ENCODE data around the gene HOXD13. TPM values are rescaled to one million over a fixed set of nuclear protein-coding genes. Genes with fewer than 3 reads are reported as not detected.

HOXD13 gene
- total RNA-seq, 1 experiment from 2014 or later: 0.36 TPM

DNA sequence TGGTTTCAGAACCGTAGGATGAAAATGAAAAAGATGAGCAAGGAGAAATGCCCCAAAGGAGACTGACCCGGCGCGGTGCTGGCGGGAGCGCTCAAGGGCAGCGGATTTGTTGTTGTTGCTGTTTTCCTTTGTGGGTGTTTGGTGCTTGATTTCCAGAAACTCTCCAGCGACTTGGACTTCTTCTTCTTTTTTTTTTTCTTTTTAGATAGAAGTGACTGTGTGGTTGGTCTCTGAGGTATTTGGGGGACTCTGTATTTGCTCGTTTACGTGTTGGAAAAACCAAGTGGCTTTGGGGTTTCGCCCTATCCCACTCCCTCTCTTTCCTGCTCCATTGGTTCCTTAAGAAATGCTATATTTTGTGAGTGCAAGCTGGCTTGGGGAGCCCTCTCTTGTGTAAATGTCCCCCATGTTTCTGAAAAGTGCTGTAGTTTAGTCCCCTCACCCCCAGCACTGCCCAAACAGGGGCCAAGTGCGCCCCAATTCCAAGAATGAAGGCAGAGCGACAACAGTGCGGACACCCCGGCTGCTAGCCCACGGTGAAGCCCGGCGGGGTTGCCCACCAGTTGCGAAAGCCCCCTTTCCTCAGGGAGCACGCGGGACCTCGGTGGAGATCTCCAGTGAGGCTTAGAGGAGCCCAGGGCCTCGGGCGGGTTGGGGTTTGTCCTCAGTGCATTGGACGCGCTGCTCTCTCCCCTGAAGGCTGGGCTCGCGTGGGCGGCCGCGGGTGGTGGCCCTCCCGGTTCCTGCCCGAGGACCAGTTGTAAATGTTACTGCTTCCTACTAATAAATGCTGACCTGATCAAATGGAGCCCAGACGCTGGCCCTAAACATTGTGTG, 31.8 kb downstream of the HOXD13 start:
- intact Hi-C loops (cut with micrococcal nuclease): no loop called here
- Histone ChIP-seq H3F3A (ENCODE audit: low read length, unreplicated experiment) (no peaks in the 10 kb centered on the region), H3K27ac (ENCODE audit: low read length) (no peak overlapping the region), H4K20me1 (ENCODE audit: low read length) (no peaks in the 10 kb centered on the region), H3K9me3 (ENCODE audit: low read length) (no peaks in the 10 kb centered on the region), H3K4me2 (ENCODE audit: low read length) (no peak overlapping the region), H3K27me3 (ENCODE audit: low read length) (no peaks in the 10 kb centered on the region), H3K9ac (ENCODE audit: low read length) (no peak overlapping the region), H3K4me1 (ENCODE audit: insufficient read depth, low read length) (no peaks in the 10 kb centered on the region), H3K9me2 (replicated peaks; ENCODE audit: low read length) (no peaks in the 10 kb centered on the region), H3K36me3 (ENCODE audit: low read depth, low read length) (no peaks in the 10 kb centered on the region; the same call in 1 of the 2 replicates), H3K4me3 (ENCODE audit: low read length) (no peak overlapping the region), H2AFZ (ENCODE audit: low read length) (no peak overlapping the region), H3K79me2 (ENCODE audit: low read length) (no peaks in the 10 kb centered on the region)
- no peak for ATAC-seq
- TF ChIP-seq, protein P1, sequence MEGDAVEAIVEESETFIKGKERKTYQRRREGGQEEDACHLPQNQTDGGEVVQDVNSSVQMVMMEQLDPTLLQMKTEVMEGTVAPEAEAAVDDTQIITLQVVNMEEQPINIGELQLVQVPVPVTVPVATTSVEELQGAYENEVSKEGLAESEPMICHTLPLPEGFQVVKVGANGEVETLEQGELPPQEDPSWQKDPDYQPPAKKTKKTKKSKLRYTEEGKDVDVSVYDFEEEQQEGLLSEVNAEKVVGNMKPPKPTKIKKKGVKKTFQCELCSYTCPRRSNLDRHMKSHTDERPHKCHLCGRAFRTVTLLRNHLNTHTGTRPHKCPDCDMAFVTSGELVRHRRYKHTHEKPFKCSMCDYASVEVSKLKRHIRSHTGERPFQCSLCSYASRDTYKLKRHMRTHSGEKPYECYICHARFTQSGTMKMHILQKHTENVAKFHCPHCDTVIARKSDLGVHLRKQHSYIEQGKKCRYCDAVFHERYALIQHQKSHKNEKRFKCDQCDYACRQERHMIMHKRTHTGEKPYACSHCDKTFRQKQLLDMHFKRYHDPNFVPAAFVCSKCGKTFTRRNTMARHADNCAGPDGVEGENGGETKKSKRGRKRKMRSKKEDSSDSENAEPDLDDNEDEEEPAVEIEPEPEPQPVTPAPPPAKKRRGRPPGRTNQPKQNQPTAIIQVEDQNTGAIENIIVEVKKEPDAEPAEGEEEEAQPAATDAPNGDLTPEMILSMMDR (conservative IDR thresholded peaks at IDR 0.05; ENCODE audit: low read depth, low read length): no peak
- TF ChIP-seq EZH2 (IDR thresholded peaks at IDR 0.05; ENCODE audit: low read length, unreplicated experiment): no peak
- TF ChIP-seq EZH2phosphoT487 (IDR thresholded peaks at IDR 0.05; ENCODE audit: borderline replicate concordance, low read length): no peak
- no peak for DNase-seq
- ChIA-PET POLR2A (ENCODE audit: unreplicated experiment) (no interaction called here), CTCF (interaction anchor here (0.6 kb wide), 1 partner anchor 394 kb away, joined by 3 read pairs; no protein-coding TSS in a partner anchor)
- no TSS peak for BruUV-seq (replicated peaks)

DNA sequence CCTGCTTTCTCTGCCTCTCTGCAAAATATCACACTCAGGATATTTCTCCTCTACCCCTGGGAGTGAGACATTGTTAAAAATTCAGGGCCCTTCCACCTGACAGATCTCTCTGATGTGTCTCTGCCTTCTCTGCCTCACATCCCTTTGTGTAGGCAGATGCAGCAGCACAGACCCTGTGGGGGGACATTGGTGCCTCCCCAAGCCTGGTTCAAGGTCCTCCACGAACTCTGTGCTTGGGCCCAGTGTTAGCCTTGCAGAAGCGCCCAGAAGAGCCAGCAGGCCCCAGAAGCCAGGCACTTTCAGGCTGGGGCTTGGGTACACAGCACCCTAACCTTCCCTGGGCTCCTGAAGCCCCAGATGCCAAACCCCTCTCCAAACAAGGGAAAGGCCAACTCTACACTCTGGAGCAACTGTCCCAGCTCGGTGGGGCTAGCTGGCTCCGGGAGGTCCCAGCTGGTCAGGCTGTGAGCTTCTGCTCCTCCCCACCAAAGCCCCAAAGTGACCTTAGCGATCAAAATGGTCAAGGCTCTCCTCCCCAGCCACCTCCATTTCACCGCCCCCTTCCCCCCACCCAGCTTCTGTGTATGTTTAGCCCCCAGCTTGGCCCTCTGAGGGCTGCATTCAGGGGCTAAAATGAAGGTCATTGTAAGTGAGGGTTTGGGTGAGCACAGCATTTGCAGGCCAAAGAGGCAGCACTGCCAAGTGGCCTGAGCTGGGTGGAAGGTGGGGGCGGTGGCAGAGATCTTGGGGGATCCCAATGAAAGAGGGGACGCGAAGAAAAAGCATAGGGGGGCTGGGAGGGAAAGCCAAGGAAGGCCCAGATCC, 32.6 kb downstream of the HOXD13 start:
- Histone ChIP-seq H3K9ac (ENCODE audit: low read length) (no peak overlapping the region), H2AFZ (ENCODE audit: low read length) (no peak overlapping the region), H3K36me3 (ENCODE audit: low read depth, low read length) (no peaks in the 10 kb centered on the region; the same call in 1 of the 2 replicates), H3F3A (ENCODE audit: low read length, unreplicated experiment) (no peaks in the 10 kb centered on the region), H3K4me2 (ENCODE audit: low read length) (no peak overlapping the region), H4K20me1 (ENCODE audit: low read length) (no peaks in the 10 kb centered on the region), H3K9me2 (replicated peaks; ENCODE audit: low read length) (no peaks in the 10 kb centered on the region), H3K27me3 (ENCODE audit: low read length) (no peaks in the 10 kb centered on the region), H3K9me3 (ENCODE audit: low read length) (no peaks in the 10 kb centered on the region), H3K4me3 (ENCODE audit: low read length) (no peak overlapping the region), H3K27ac (ENCODE audit: low read length) (no peak overlapping the region), H3K4me1 (ENCODE audit: insufficient read depth, low read length) (no peaks in the 10 kb centered on the region), H3K79me2 (ENCODE audit: low read length) (no peaks in the 10 kb centered on the region)
- ATAC-seq: no peak
- intact Hi-C loops (cut with micrococcal nuclease): no loop called here
- no peak for DNase-seq
- ChIA-PET POLR2A (ENCODE audit: unreplicated experiment) (no interaction called here), CTCF (interaction anchor here (0.5 to 0.6 kb wide), 2 partner anchors 395 to 527 kb away, joined by 3 read pairs; no protein-coding TSS in a partner anchor)
- no TSS peak for BruUV-seq (replicated peaks)
- TF ChIP-seq, protein P1 (conservative IDR thresholded peaks at IDR 0.05; ENCODE audit: low read depth, low read length): no peak
- TF ChIP-seq EZH2 (IDR thresholded peaks at IDR 0.05; ENCODE audit: low read length, unreplicated experiment) (no peak), EZH2phosphoT487 (IDR thresholded peaks at IDR 0.05; ENCODE audit: borderline replicate concordance, low read length) (no peak)

Measured in PC-3 (cell line).